Type B pancreatic cell (in vitro differentiated cells): ENCODE measurements around the gene CYP27A1. TPM values are rescaled to one million over a fixed set of nuclear protein-coding genes. Genes with fewer than 3 reads are reported as not detected.

Source experiments
- DNase-seq: peaks from one replicate; pipeline ENCODE4 v3.0.0; 2021; ENCODE audit warnings: mixed read lengths; ENCODE audit not compliant: unreplicated experiment; ENCODE audit errors: extremely low spot score
- H3K27ac Mint-ChIP-seq: 2 replicates; pipeline ENCODE4 v1.8.0; 2021; ENCODE audit warnings: mild to moderate bottlenecking, mixed read lengths
- H3K27me3 Mint-ChIP-seq: 2 replicates; pipeline ENCODE4 v1.8.0; 2021; ENCODE audit warnings: mixed read lengths
- H3K36me3 Mint-ChIP-seq: 2 replicates; pipeline ENCODE4 v1.8.0; 2021; ENCODE audit warnings: mixed read lengths
- H3K4me1 Mint-ChIP-seq: one replicate; pipeline ENCODE4 v1.8.0; 2021; ENCODE audit warnings: mixed read lengths; ENCODE audit not compliant: unreplicated experiment
- H3K4me3 Mint-ChIP-seq: 2 replicates; pipeline ENCODE4 v1.8.0; 2021; ENCODE audit warnings: mild to moderate bottlenecking, mixed read lengths
- H3K9me3 Mint-ChIP-seq: 2 replicates; pipeline ENCODE4 v1.8.0; 2021; ENCODE audit warnings: mixed read lengths
- CTCF ChIP-seq: fragments of 200-600 bp; sonication (generic); conservative IDR thresholded peaks from 2 replicates; pipeline ENCODE4 v1.5.0; 2021; ENCODE audit warnings: antibody characterized with exemption, mild to moderate bottlenecking
- total RNA-seq: library from RNA; stranded (reverse); gene quantifications from 2 replicates; pipeline ENCODE4 v1.2.1, GENCODE V29; 2021; ENCODE audit warnings: low replicate concordance

Gene CYP27A1
- total RNA-seq, 1 donor from 2014 or later = 6.9 TPM

- no peaks in the 10 kb centered on the region for H3K9me3 Mint-ChIP-seq
- H3K27ac Mint-ChIP-seq = no peak overlapping the region
- H3K4me1 Mint-ChIP-seq = no peaks in the 10 kb centered on the region
- DNase-seq = no peak
- H3K4me3 Mint-ChIP-seq = no peak overlapping the region
- no peak for TF ChIP-seq CTCF
- peaks cover 3% of the 10 kb centered on the region for H3K36me3 Mint-ChIP-seq
- no peaks in the 10 kb centered on the region for H3K27me3 Mint-ChIP-seq
Measured at GRCh38 chr2:218815649-218816048, 33.7 kb downstream of the CYP27A1 start.

GRCh38 chr2:218816561-218817011, 34.6 kb downstream of the CYP27A1 start:
- no peak overlapping the region for H3K27ac Mint-ChIP-seq
- peaks cover 3% of the 10 kb centered on the region for H3K36me3 Mint-ChIP-seq
- no peak overlapping the region for H3K4me3 Mint-ChIP-seq

GRCh38 chr2:218819093-218819492, 37.1 kb downstream of the CYP27A1 start:
- DNase-seq = no peak
- Mint-ChIP-seq H3K27ac (no peak overlapping the region), H3K27me3 (no peaks in the 10 kb centered on the region), H3K4me1 (no peaks in the 10 kb centered on the region), H3K36me3 (peaks cover 3% of the 10 kb centered on the region), H3K4me3 (no peak overlapping the region), H3K9me3 (no peaks in the 10 kb centered on the region)
- no peak for TF ChIP-seq CTCF

More at GRCh38 chr2:218816561-218817011, 34.6 kb downstream of the CYP27A1 start:
- no peak for DNase-seq
- no peaks in the 10 kb centered on the region for H3K4me1 Mint-ChIP-seq
- no peaks in the 10 kb centered on the region for H3K27me3 Mint-ChIP-seq
- no peak for TF ChIP-seq CTCF
- no peaks in the 10 kb centered on the region for H3K9me3 Mint-ChIP-seq

- Mint-ChIP-seq H3K4me1 (no peaks in the 10 kb centered on the region), H3K27me3 (no peaks in the 10 kb centered on the region), H3K9me3 (no peaks in the 10 kb centered on the region), H3K27ac (no peak overlapping the region), H3K4me3 (no peak overlapping the region), H3K36me3 (peaks cover 3% of the 10 kb centered on the region)
- no peak for DNase-seq
- no peak for TF ChIP-seq CTCF
Measured at GRCh38 chr2:218820746-218821369, 38.9 kb downstream of the CYP27A1 start.

GRCh38 chr2:218821605-218822211, 39.8 kb downstream of the CYP27A1 start:
- no peak for TF ChIP-seq CTCF
- no peaks in the 10 kb centered on the region for H3K9me3 Mint-ChIP-seq
- no peak overlapping the region for H3K4me3 Mint-ChIP-seq
- no peak overlapping the region for H3K27ac Mint-ChIP-seq
- peaks cover 1% of the 10 kb centered on the region for H3K36me3 Mint-ChIP-seq
- no peaks in the 10 kb centered on the region for H3K4me1 Mint-ChIP-seq
- H3K27me3 Mint-ChIP-seq = no peaks in the 10 kb centered on the region
- no peak for DNase-seq
